Loucy (cell line): ENCODE results near the gene HOXD11.

ENCODE experiments used
- H2AFZ ChIP-seq: fragments of 200-600 bp; sonication (generic); 2 replicates; pipeline ENCODE4 v1.6.0; 2016; ENCODE audit warnings: antibody characterized with exemption, mild to moderate bottlenecking, low read length, moderate library complexity
- H3F3A ChIP-seq: fragments of 200-600 bp; 2 replicates; pipeline ENCODE4 v1.6.0; 2016; ENCODE audit warnings: antibody characterized with exemption, low read depth, mild to moderate bottlenecking
- H3K27me3 ChIP-seq: fragments of 200-600 bp; sonication (generic); 2 replicates; pipeline ENCODE4 v1.6.1; 2014; ENCODE audit warnings: low read length, mild to moderate bottlenecking; ENCODE audit not compliant: insufficient read depth, poor library complexity, severe bottlenecking
- H3K36me3 ChIP-seq: fragments of 200-600 bp; sonication (generic); 2 replicates; pipeline ENCODE4 v1.6.1; 2016; ENCODE audit warnings: low read length; ENCODE audit not compliant: insufficient read depth
- H3K4me1 ChIP-seq: fragments of 200-600 bp; sonication (generic); 2 replicates; pipeline ENCODE4 v1.5.1; 2014; ENCODE audit warnings: low read length, mild to moderate bottlenecking; ENCODE audit not compliant: insufficient read depth, poor library complexity, severe bottlenecking
- H3K4me2 ChIP-seq: fragments of 200-600 bp; sonication (generic); 2 replicates; pipeline ENCODE4 v1.6.0; 2014; ENCODE audit warnings: antibody characterized with exemption, low read length, low read depth, mild to moderate bottlenecking; ENCODE audit not compliant: poor library complexity, severe bottlenecking
- H3K4me3 ChIP-seq: fragments of 200-600 bp; sonication (generic); 2 replicates; pipeline ENCODE4 v1.5.1; 2014; ENCODE audit warnings: low read length, mild to moderate bottlenecking, mixed read lengths; ENCODE audit not compliant: poor library complexity, severe bottlenecking
- H3K79me2 ChIP-seq: fragments of 200-600 bp; sonication (generic); 2 replicates; pipeline ENCODE4 v1.6.1; 2014; ENCODE audit warnings: low read length; ENCODE audit not compliant: insufficient read depth
- H3K9ac ChIP-seq: fragments of 200-600 bp; sonication (generic); 2 replicates; pipeline ENCODE4 v1.6.0; 2014; ENCODE audit warnings: mild to moderate bottlenecking, low read depth, low read length, moderate library complexity; ENCODE audit not compliant: poor library complexity, severe bottlenecking
- H3K9me2 ChIP-seq: fragments of 200-600 bp; sonication (generic); replicated peaks from 2 replicates; pipeline ENCODE4 v1.6.1; 2016; ENCODE audit warnings: low read depth, low read length, mixed read lengths
- H3K9me3 ChIP-seq: fragments of 200-600 bp; sonication (generic); 2 replicates; pipeline ENCODE4 v1.6.1; 2014; ENCODE audit warnings: mild to moderate bottlenecking, antibody characterized with exemption, low read length, low read depth; ENCODE audit not compliant: insufficient read depth
- H4K20me1 ChIP-seq: fragments of 200-600 bp; sonication (generic); 2 replicates; pipeline ENCODE4 v1.6.0; 2014; ENCODE audit warnings: antibody characterized with exemption, low read length, mild to moderate bottlenecking; ENCODE audit not compliant: insufficient read depth, poor library complexity, severe bottlenecking
- CTCF ChIP-seq: fragments of 200-600 bp; sonication (generic); conservative IDR thresholded peaks from 2 replicates; pipeline ENCODE4 v1.5.1; 2014; ENCODE audit warnings: mild to moderate bottlenecking, antibody characterized with exemption, low read length
- EZH2phosphoT487 ChIP-seq: fragments of 200-600 bp; IDR thresholded peaks from 2 replicates; pipeline ENCODE4 v1.6.1; 2018; ENCODE audit warnings: antibody characterized with exemption, mild to moderate bottlenecking, moderate library complexity, borderline replicate concordance

HOXD11 gene

GRCh38 chr2:176106581-176107539 lies at the start of gene HOXD11:
TSS of gene HOXD11 (plus strand) at chr2:176107280. CDS start at chr2:176107356, 76 bp downstream.
- peaks cover 7% of the 10 kb centered on the region for H3K27me3 ChIP-seq
- H3K79me2 ChIP-seq: no peaks in the 10 kb centered on the region
- no peak within 1 kb of the TSS for H3K9ac ChIP-seq
- no peaks in the 10 kb centered on the region for H4K20me1 ChIP-seq
- H2AFZ ChIP-seq: no peak within 1 kb of the TSS
- TF ChIP-seq EZH2phosphoT487 (no peak), CTCF (no peak)
- H3F3A ChIP-seq: no peaks in the 10 kb centered on the region
- no peak within 1 kb of the TSS for H3K4me2 ChIP-seq
- peaks cover 3% of the 10 kb centered on the region for H3K4me1 ChIP-seq
- no peak within 1 kb of the TSS for H3K4me3 ChIP-seq
- no peaks in the 10 kb centered on the region for H3K36me3 ChIP-seq
- H3K9me3 ChIP-seq: no peaks in the 10 kb centered on the region
- no peaks in the 10 kb centered on the region for H3K9me2 ChIP-seq

DNA sequence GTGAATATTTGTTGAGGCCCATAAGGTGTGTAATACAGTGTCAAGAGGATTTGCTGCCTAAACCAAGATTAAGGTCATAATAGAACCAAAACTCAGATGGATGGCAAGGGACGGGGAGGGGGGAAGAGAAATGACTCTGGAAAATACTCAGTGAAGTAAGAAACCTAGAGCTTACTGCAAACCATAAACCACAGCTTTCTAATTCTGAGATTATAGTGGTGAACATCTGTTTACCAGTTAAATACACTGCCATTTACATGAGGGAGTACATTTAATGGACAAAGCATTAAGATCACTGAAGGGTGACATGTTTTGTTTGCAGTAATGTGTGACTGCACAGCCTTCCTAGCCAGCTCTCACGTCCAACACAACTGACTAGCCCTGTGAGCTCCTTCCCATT lies 43.1 kb upstream of the HOXD11 start:
- Histone ChIP-seq H3K4me1 (no peaks in the 10 kb centered on the region), H3K4me2 (no peak overlapping the region), H4K20me1 (no peaks in the 10 kb centered on the region), H3K9me3 (no peaks in the 10 kb centered on the region), H3K4me3 (no peak overlapping the region), H3K9me2 (no peaks in the 10 kb centered on the region), H3F3A (no peaks in the 10 kb centered on the region), H2AFZ (no peak overlapping the region), H3K9ac (no peak overlapping the region), H3K79me2 (no peaks in the 10 kb centered on the region), H3K27me3 (no peaks in the 10 kb centered on the region), H3K36me3 (no peaks in the 10 kb centered on the region)
- TF ChIP-seq EZH2phosphoT487 (no peak), CTCF (no peak)

DNA sequence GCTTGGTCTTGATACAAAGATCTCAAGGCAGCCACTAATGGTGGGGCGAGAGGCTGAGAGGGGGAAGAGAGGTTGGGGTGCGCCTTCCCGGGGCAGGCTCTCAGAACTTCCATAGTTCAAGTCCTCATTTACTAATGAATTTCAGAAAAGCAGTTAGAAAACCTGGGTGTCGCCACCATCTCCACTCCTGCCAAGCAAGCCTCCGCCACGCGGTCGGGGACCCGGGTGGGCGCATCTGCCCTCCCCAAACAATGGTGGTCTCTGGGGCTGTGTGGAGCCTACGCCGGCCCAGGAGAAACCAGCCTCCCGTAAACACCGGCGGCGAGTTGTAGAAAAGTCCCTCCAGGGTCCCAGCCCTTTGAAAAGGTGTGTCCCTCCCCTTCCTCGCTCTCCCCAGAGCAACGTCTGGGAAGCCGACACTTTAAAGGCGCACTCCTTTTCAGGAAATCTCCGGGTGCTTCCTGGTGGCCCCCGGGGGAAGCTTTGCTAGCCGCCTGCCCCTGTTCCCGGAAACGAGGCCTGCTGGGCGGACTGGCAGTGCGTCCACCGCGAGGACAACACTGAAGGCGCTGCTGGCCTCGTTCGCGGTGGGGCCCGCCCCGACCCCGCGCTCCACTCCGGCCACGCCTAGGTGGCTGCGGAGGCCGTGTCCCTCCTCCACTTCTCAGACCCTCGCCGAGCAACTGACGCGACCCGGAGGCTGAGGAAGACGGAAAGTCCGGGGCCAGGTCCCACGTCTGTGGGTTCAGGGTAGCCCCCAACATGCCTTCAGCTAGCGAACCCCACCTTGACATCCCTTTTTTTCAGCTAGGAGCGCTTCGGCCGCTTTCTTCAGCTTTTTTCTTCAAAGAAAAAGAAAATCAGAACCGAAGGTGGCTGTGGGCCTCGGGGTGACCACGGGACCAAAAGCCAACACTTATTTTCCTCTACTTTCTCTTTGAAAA lies 40.2 kb upstream of the HOXD11 start:
- Histone ChIP-seq H3K4me3 (no peak overlapping the region), H3F3A (no peaks in the 10 kb centered on the region), H4K20me1 (no peaks in the 10 kb centered on the region), H3K9ac (no peak overlapping the region), H3K4me2 (no peak overlapping the region), H3K4me1 (no peaks in the 10 kb centered on the region), H3K79me2 (no peaks in the 10 kb centered on the region), H3K9me3 (no peaks in the 10 kb centered on the region), H3K36me3 (no peaks in the 10 kb centered on the region), H2AFZ (no peak overlapping the region), H3K9me2 (no peaks in the 10 kb centered on the region), H3K27me3 (no peaks in the 10 kb centered on the region)
- TF ChIP-seq EZH2phosphoT487 (no peak), CTCF (no peak)
